Medulla oblongata (tissue), 1 donor: ENCODE measurements around the gene P2RY6.

Experiments used
- DNase-seq: peaks from one replicate; pipeline ENCODE4 v3.0.0-alpha.2; 2015; ENCODE audit errors: extremely low spot score

Gene P2RY6

GRCh38 chr11:73334384-73335203 lies 62.5 kb downstream of the P2RY6 start:
- no peak for DNase-seq

DNA sequence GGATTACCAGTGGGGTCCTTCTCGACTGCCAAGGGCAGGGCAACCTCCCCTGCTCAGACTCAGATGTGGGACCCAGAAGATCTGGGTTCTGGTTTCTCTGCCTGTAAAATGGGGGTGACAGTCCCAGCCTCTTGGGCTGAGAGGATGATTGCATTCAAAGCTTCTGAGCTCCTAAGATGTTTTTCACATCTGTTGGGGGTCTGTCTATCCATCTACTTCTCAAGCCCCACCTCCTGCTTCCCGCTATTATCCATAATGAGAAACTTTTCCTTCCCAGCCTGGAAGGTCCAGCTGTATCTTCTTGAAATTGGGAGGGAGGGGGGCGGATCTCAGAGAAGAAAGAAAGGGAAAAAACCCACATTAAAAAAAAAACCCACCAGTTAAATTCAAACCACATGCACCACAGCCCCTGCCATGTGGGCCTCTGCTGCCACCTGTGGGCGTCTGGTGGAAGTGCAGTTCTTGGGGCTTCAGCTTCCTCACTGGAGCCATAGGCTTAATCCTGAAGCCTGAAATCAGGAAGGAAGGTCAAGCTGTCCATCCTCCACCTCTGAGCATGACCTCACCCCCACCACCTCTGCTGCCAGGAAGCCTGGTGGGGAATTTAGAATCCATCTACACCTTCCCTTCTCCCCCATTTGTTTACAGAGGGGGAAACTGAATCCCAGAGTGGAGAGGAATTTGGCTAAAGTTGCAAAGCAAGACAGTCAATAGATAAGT lies 63.2 kb downstream of the P2RY6 start:
- DNase-seq, result peak; percentile 91

DNA sequence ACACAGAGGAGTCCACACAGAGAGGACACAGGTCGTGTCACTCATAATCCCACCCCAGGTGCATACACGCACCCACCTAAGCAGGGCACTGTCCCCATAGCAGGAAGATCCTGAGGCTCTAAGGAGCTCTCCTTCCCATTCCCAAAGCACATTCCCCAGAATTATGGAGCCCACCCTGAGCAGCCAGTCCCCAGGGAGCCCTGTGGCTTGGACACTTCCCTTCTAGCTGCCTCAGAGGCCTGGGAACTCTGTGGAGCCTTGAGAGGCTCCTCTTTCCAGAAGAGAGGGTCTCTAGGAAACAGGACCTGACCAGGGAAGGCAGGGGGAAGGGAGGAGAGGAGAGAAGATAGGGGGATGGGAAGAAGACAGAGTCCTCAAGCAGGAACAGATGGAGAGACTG lies 65.7 kb downstream of the P2RY6 start:
- no peak for DNase-seq

DNA sequence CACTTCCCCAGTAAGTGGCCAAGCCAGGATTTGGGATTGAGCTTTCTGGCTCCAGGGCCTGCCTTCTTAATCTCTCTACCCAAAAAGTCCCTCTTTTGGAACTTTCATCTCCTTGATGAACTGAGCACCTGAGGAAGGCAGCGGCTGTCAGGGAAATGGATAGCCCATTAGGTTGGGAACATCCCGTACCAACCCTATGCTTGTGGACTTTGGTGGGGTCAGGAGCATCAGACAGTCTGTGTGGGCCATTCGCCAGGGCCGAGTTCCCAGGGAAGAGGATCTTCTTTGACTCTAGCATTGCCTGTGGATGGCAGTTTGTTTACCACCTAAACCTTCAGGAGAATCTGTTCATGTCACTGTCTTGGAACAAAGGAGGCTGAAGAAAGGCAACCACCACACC lies 66.1 kb downstream of the P2RY6 start:
- DNase-seq, result no peak

DNA sequence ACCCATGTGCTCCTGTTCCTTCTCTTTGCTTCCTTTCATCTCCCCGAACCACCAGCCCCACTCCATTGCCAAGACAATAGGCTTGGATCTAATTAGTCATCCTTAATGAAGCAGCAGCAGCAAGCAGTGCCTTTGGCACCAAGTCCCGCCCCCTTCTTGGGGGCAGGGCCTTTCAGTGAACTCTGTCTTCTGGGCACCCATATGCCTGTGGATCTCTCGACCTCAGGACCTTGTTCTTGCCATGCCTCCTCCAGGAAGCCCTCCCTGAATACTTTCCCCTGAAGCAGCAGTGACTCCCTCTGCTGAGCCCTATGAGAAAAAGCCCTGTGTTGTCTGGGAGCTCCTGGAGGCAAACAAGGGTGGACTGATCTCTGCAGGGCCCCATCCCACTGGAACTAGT lies 68.0 kb downstream of the P2RY6 start:
- no peak for DNase-seq

- no peak for DNase-seq
Measured at GRCh38 chr11:73342633-73343032, 70.5 kb downstream of the P2RY6 start.

- no peak for DNase-seq
Measured at GRCh38 chr11:73343076-73343873, 71.1 kb downstream of the P2RY6 start.

- DNase-seq, result peak; percentile 61
Measured at GRCh38 chr11:73344191-73344607, 72.1 kb downstream of the P2RY6 start.

DNA sequence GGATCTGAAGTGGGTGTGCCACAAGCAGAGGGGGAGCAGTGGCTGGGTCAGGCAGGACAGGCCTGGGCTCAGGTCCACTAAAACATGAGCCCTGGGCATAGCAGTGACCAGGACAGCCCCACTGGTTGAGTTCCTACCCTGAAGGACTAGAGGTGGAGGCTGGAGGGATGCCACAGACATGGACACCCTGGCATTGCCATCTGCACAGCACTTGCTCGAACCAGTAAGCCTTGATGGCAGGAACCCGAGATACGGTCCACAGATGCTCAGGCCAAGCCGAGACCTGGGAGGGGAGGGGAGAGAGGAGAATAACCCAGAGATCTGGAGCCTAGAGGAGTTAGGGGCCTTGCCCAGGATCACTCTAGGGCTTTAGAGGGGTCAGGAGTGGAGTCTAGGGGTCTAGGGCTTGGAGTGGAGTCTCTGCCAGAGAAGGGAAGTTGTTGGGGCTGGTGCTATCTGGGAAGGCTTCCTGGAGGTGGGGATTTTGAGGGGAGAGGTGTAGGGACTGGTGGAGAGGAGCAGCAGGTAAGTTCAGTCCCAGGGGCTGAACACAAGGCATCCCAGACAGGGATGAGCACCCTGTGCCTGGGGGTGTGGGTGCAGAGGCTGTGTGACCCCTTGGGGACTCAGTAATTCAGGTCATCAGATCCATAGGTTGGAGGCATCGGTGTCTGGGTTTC lies 73.5 kb downstream of the P2RY6 start:
- DNase-seq, result no peak

DNA sequence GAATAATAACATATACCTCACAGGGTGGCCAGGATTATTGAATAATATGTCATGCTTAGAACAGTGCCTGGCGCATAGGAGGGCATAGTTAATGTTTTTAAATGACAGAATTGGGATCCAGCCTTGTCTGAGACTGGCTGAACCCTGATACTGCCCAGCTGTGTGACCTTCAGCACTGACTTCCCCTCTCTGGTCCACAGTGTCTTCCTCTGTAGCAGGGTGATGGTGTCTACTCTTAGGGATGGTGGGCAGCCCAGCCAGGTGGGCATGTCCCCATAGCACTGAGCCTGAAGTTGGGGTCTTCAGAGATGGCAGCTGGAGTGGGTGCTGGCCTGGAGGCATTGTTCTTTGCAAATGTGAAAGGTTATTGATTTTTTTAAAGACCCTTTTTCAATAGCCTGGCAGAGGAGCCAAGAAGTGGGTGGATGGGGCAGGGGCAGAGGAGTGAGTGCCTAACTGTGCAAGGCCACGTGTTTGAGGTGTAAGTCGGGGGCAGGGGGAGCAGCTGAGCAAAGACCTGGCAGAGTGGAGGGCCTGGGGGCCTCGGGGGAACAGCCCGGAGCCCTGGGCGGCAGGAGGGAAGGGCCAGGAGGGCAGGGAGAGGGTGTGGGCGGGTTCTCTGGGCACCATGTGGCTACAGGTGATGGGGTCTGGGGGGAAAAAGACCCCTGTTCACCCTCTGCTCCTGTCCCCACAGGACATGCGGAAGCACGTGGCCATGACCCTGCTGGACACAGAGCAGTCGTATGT lies 74.2 kb downstream of the P2RY6 start:
- no peak for DNase-seq

DNA sequence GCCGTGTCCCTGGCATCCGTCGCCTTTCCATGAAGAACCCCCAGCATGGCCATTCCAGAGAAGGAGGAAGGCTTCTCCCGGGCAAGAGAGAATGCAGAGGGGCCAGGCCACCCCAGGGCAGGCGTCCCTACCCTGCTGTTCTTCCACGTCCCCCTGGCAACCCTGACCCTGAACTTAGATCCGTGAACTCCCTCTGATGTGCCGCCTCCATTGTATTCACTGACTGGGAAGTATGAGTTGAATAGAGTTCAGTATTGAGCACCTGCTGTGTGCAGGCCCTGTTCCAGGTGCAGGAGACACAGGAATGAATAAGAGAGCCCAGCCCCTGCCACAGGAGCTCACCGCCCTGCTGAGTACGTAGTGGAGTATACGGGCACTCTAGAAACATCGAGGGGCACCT lies 74.9 kb downstream of the P2RY6 start:
- no peak for DNase-seq
